GM21528 (cell line): Measurements from ENCODE around the gene MRTFA.

Source experiments
- ATAC-seq: cut with Tn5 transposase; IDR thresholded peaks from one replicate; pipeline ENCODE4 v1.9.1; 2021; ENCODE audit warnings: mild to moderate bottlenecking, moderate library complexity; ENCODE audit not compliant: unreplicated experiment, low FRiP score

MRTFA gene

GRCh38 chr22:40417881-40418280, 218.6 kb downstream of the MRTFA start:
- ATAC-seq = no peak

DNA sequence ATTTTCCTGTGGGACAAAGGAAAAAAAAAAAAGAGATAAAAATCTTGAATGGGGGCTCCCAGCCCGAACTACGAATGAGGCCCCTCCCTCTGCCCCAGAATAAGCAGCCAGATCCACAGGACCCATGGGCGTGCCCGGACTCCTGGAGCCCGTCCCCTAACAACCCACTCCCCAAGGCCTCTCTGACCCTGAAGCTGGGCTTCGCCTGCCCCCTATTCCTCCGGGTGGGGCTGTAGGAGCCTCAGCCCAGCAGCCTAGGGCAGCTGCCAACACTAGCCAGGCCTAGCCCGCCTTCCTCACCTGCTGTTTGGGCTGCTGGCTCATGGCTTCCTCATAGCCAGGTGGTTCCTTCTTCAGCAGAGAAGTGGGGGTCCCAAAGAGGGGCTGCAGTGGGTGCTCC, 219.5 kb downstream of the MRTFA start:
- no peak for ATAC-seq

DNA sequence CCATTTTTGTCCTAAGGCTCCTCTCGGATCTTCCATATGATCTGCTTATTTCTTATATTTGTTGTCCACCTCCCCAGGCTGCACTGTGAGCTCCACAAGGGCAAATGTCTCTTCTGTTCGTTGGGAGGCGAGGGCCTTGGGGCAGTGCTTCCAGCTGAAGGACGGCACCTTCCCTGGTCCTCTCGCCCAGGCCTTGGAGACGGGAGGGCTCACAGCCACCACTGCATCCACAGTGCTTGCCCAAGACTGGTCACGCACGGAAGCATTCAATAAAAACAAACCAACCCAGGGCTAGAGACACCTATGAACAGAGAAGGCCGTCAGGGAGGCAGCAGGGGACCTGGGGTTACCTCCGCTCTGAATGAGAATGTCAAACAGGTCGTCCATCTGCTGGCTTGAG, 219.9 kb downstream of the MRTFA start:
- ATAC-seq = no peak

DNA sequence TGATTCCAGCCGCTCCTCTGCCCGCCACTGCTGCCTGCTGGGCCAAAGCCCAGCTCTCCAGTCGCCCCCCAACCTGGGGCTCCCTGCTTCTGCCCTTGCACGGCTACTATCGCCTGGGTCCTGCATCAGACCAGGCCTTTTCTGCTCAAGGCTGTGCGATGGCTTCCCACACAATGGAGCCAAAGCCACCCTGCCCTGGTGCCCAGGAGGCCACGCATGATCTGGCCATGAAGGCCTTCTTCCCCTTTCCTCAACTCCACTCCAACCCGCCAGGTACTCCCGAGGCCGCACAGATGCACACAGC, 220.3 kb downstream of the MRTFA start:
- ATAC-seq = no peak

GRCh38 chr22:40415531-40416266, 220.8 kb downstream of the MRTFA start:
- no peak for ATAC-seq

GRCh38 chr22:40414838-40415505, 221.5 kb downstream of the MRTFA start:
- no peak for ATAC-seq

DNA sequence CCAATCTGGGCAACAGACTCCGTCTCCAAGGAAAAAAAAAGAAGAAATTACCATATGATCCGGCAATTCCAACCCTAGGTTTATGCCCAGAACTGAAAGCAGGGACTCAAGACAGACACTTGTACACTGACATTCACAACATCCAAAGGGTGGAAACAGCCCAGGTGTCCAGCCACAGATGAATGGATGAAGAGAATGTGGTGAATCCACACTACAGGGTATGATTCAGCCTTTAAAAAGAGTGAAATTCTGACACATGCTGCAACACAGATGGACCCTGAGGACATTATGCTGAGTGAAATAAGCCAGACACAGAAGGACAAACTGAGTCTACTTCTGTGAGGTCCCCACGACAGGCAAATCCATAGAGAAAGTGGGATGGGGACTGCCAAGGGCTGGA, 222.2 kb downstream of the MRTFA start:
- ATAC-seq = no peak

DNA sequence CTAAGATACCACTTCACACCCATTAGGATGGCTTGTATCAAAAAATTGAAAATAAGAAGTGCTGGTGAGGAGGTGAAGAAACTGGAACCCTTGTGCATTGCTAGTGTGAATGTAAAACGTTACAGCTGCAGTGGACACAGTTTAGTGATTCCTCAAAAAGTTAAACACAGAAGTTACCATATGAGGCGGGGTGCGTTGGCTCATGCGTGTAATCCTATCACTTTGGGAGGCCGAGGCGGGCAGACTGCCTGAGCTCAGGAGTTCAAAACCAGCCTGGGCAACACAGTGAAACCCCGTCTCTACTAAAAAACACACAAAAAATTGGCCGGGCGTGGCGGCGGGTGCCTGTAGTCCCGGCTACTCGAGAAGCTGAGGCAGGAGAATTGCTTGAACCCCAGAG, 222.6 kb downstream of the MRTFA start:
- no peak for ATAC-seq

DNA sequence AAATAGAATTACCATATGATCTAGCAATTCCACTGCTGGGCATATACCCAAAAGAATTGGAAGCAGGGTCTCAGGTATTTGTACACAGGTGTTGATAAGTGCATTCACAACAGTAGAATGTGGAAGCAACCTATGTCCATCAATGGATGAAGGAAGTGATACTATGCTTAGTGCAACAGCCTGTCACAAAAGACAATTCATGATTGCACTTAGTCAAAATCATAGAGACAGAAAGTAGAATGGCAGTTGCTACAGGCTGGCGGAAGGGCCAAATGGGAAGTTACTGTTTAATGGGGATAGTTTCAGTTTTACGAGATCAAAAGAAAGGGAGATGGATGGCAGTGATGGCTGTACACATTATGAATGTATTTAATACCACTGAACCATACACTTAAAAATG, 224.1 kb downstream of the MRTFA start:
- ATAC-seq = no peak

GRCh38 chr22:40411506-40411861, 225.0 kb downstream of the MRTFA start:
- ATAC-seq = no peak

- ATAC-seq = no peak
These were observed 225.6 kb downstream of the MRTFA start for GRCh38 chr22:40410731-40411505.

GRCh38 chr22:40410272-40410671, 226.2 kb downstream of the MRTFA start:
- no peak for ATAC-seq

GRCh38 chr22:40409613-40410113, 226.9 kb downstream of the MRTFA start:
- no peak for ATAC-seq

GRCh38 chr22:40408718-40409612, 227.6 kb downstream of the MRTFA start:
- ATAC-seq = no peak

GRCh38 chr22:40407831-40408717, 228.4 kb downstream of the MRTFA start:
- ATAC-seq = no peak

DNA sequence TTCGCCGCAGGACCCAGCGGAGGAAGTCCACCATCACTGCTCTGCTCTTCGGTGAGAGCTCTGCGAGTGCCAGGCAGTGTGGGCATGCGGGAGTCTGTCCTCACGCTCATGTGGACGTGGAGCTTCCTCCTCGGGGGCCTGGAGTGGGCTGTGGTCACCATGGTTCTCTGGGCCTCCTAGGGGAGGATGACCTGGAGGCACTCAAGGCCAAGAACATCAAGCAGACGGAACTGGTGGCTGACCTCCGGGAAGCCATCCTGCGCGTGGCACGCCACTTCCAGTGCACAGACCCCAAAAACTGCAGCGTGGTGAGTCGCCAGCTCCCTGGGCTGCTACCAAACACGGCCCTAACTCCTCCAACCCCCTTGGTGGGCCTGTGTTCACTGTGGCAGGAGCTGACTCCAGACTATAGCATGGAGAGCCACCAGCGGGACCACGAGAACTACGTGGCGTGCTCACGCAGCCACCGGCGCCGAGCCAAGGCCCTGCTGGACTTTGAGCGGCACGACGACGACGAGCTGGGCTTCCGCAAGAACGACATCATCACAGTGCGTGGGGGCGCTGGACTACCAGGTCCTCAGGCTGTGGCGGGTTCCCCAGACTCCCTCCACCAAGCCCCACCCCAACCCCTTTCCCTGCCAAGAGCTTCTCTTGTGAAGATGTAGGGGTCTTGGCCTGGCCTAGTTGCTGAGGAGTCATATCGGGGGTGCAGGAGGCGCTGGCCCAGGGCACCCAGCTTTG, 229.3 kb downstream of the MRTFA start:
- no peak for ATAC-seq

- no peak for ATAC-seq
These were observed 230.2 kb downstream of the MRTFA start for GRCh38 chr22:40406063-40406890.
